Urothelium cell line (cell line): ENCODE results near the gene FHAD1.
"Not testable (repeated sequence)": the region's sequence is repeated elsewhere in the genome, so short reads cannot be mapped to it uniquely, and the experiment has no call there.

Source experiments
- DNase-seq: peaks from one replicate; pipeline ENCODE4 v3.0.0; 2011; ENCODE audit warnings: low spot score, mixed read lengths
- FAIRE-seq: peaks from 2 replicates; lab custom pipeline; 2011; peaks lifted over from hg19 to GRCh38; lab: Jason Lieb, UNC

Gene FHAD1

GRCh38 chr1:15362096-15362736, 115.2 kb downstream of the FHAD1 start:
- DNase-seq (no peak), FAIRE-seq (no peak)

- DNase-seq, result no peak
- FAIRE-seq, result no peak
Measured at GRCh38 chr1:15362737-15363128, 115.7 kb downstream of the FHAD1 start.

- no peak for FAIRE-seq
- peak; percentile 11 for DNase-seq
Measured at GRCh38 chr1:15364740-15365139, 117.7 kb downstream of the FHAD1 start.

- FAIRE-seq, result no peak
- DNase-seq, result no peak
Measured at GRCh38 chr1:15368888-15369287, 121.9 kb downstream of the FHAD1 start.

- no peak for DNase-seq
- no peak for FAIRE-seq
Measured at GRCh38 chr1:15370268-15370667, 123.2 kb downstream of the FHAD1 start.

GRCh38 chr1:15370781-15371520, 123.9 kb downstream of the FHAD1 start:
- FAIRE-seq, result no peak
- DNase-seq, result no peak

- FAIRE-seq, result no peak
- DNase-seq, result no peak
Measured at GRCh38 chr1:15371610-15372545, 124.9 kb downstream of the FHAD1 start.

GRCh38 chr1:15378729-15379128, 131.7 kb downstream of the FHAD1 start:
- FAIRE-seq (no peak), DNase-seq (no peak)

- not testable (repeated sequence) for FAIRE-seq, DNase-seq
Measured at GRCh38 chr1:15379151-15379550, 132.1 kb downstream of the FHAD1 start.

GRCh38 chr1:15380601-15381508, 133.8 kb downstream of the FHAD1 start:
- DNase-seq (no peak), FAIRE-seq (no peak)

GRCh38 chr1:15381805-15382204, 134.8 kb downstream of the FHAD1 start:
- no peak for FAIRE-seq
- DNase-seq, result no peak

GRCh38 chr1:15382601-15383518, 135.8 kb downstream of the FHAD1 start:
- DNase-seq (no peak), FAIRE-seq (no peak)

GRCh38 chr1:15383810-15384209, 136.8 kb downstream of the FHAD1 start:
- no peak for DNase-seq
- FAIRE-seq, result no peak

GRCh38 chr1:15384301-15384901, 137.4 kb downstream of the FHAD1 start:
- no peak for FAIRE-seq

GRCh38 chr1:15385420-15385819, 138.4 kb downstream of the FHAD1 start:
- FAIRE-seq, result no peak
- DNase-seq, result no peak

More at GRCh38 chr1:15384301-15384901, 137.4 kb downstream of the FHAD1 start:
- DNase-seq, result no peak

- no peak for DNase-seq
- FAIRE-seq, result no peak
Measured at GRCh38 chr1:15386164-15386749, 139.2 kb downstream of the FHAD1 start.

- FAIRE-seq (no peak), DNase-seq (no peak)
Measured at GRCh38 chr1:15388201-15388880, 141.3 kb downstream of the FHAD1 start.

- DNase-seq, FAIRE-seq: not testable (repeated sequence)
Measured at GRCh38 chr1:15389828-15390227, 142.8 kb downstream of the FHAD1 start.
